GM19438 (cell line): ENCODE measurements around the gene ARMH2.
"Not testable (repeated sequence)": the region's sequence is repeated elsewhere in the genome, so short reads cannot be mapped to it uniquely, and the experiment has no call there.

Experiments used
- ATAC-seq: cut with Tn5 transposase; IDR thresholded peaks from one replicate; pipeline ENCODE4 v1.9.1; 2021; ENCODE audit warnings: low read depth; ENCODE audit not compliant: unreplicated experiment

The ARMH2 gene

DNA sequence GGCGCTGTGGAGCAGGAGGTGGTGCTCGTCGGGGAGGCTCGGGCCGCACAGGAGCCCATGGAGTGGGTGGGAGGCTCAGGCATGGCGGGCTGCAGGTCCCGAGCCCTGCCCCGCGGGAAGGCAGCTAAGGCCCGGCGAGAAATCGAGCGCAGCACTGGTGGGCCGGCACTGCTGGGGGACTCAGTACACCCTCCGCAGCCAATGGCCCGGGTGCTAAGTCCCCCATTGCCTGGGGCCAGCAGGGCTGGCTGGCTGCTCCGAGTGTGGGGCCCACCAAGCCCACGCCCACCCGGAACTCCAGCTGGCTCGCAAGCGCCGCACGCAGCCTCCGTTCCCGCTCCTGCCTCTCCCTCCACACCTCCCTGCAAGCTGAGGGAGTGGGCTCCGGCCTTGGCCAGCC is 32.7 kb downstream of the ARMH2 start:
- ATAC-seq: not testable (repeated sequence)

DNA sequence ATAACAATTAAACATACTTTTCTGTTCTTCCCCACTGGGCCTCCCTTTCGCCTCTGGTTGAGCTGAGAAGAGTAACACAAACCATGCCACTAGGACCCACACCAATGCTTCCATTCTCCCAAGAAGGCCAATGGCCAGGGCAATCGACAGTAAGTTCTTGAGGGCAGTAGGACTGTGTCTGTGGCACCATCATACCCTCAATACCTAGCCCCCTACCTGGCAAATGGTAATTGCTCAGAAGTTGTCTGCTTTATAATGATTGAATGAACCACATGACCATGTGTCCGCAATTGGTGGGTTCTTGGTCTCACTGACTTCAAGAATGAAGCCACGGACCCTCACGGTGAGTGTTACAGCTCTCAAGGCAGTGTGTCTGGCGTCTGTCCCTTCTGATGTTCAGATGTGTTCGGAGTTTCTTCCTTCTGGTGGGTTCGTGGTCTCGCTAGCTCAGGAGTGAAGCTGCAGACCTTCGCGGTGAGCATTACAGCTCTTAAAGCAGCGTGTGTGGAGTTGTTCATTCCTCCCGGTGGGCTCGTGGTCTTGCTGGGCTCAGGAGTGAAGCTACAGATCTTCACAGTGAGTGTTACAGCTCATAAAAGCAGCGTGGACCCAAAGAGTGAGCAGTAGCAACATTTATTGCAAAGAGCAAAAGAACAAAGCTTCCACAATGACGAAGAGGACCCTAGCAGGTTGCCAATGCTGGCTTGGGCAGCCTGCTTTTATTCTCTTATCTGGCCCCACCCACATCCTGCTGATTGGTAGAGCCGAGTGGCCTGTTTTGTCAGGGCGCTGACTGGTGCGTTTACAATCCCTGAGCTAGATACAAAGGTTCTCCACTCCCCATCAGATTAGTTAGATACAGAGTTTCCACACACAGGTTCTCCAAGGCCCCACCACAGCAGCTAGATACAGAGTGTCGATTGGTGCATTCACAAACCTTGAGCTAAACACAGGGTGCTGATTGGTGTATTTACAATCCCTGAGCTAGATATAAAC is 33.6 kb downstream of the ARMH2 start:
- ATAC-seq: not testable (repeated sequence)

DNA sequence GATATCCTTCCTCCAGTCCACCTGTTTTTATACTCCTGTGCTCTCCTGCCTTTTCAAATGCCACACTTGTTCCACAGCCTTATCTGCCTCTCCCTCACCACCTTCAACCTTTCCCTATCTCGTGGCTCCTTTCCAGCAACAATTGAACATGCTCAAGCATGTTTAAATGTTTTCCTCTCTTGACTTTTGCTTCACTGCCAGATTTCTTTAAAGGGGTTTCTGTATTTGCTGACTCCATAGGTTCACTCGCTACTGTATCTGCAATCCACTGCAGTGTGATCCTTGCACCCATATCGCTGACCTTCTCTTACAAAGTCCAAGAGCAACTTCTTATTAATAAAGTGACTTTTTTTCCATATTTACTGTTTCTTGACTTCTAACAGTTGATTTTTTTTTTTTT is 35.1 kb downstream of the ARMH2 start:
- ATAC-seq: no peak

DNA sequence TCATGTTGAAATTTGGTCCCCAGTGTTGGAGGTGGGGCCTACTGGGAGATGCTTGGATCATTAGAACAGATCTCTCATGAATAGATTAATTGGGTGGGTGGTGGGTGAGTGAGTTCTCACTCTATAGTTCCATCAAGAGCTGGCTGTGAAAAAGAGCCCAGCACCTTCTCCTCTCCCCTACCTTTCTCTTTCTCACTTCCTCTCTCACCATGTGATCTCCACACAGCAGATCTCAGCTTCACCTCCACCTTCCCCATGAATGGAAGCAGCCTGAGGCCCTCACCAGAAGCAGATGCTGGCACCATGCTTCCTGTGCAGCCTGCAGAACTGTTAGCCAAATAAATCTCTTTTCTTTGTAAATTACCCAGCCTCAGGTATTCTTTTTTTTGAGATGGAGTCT is 36.9 kb downstream of the ARMH2 start:
- ATAC-seq: no peak

DNA sequence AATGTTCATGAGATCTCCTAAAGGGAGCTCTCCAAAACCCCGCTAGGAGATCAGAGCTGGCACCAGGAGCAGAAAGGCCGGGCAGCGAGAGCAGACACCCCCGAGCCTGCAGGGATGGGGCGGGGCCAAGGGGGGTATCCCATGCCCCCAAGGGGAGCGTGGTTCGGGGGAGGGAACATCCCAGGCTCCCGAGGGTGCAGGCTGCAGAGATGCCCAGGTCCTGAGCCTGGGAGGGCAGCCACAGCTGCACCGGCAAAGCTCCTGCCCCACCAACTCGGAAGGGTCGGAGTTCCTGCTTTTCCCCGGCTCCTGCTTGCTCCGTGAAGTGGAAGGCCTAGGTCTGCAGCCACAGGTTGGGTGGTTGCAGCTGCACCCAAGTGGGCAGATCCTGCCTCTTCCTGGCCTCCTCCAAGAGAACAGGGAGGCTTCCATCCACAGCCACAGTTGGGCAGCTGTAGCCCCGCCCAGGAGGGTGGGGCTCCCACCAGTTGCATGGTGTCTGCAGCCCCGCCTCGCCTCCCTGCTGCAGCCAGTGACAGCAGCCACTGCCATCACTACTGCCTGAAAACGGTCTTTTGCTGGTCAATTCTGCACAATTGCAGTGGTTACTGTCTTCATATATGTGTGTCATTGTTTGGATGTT is 37.4 kb downstream of the ARMH2 start:
- ATAC-seq: no peak

DNA sequence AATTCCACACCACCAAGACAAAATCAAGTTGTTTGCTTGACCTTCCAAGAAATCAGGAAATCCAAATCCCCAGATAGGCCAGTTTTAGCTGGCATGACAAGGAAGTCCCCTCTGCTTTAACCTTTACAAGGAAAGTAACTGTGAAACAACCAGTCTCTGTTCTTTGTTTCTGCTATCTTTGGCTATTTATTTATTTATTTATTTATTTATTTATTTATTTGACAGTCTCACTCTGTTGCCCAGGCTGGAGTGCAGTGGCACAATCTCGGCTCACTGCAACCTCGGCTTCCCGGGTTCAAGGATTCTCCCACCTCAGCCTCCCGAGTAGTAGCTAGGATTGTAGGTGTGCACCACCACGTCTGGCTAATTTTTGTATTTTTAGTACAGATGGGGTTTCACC is 38.5 kb downstream of the ARMH2 start:
- ATAC-seq: no peak

DNA sequence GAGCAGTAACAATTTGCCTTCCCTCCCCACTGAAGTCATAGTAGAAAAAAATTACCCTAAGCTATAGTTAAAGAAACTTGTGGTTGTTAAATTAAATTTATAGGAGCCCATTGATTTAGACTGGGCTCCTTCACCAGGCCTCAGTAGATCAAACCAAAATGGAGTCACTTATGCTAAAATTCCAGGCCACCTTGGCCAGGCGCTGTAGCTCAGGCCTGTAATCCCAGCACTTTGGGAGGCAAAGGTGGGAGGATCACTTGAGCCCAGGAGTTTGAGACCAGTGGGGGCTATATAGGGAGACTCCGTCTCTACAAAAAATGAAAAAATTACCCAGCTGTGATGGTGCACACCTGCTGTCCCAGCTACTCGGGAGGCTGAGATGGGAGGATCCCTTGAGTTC is 39.0 kb downstream of the ARMH2 start:
- no peak for ATAC-seq

DNA sequence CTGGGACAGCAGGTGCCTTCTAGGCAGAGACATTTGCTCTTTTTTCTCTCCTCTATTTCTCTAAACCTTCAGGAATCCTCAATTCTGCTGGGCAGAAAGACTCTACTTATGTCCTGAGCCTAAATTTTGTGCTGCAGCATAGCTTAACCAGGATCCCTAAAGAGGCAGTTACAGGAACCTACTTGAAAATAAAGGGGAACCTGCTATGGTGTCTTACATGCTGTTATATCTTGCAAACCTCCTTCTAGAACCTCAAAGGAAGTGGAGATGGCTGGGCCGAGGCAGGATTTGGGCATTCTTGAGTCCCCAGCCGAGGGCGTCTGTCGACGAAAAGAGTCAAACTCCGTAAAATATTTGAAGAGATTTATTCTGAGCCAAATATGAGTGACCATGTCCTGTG is 41.1 kb downstream of the ARMH2 start:
- ATAC-seq: no peak

DNA sequence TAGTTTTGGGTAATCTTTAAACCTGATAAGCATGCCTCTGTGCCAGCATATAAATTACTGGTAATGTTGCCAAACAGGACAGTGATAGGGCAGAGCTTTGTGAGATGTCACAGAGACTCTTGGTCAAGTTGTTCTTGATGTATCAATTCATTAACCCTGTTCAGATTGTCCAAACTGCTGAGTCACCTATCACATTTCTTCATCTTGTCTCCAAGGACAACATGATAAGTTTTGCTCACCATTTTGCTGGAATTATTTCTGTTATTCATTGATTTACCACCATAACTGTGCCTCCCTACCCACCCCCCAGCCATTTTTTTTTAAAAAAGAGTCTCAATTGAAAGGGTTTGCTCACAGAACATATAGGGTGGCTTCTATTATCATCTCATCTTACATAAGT is 43.4 kb downstream of the ARMH2 start:
- no peak for ATAC-seq

DNA sequence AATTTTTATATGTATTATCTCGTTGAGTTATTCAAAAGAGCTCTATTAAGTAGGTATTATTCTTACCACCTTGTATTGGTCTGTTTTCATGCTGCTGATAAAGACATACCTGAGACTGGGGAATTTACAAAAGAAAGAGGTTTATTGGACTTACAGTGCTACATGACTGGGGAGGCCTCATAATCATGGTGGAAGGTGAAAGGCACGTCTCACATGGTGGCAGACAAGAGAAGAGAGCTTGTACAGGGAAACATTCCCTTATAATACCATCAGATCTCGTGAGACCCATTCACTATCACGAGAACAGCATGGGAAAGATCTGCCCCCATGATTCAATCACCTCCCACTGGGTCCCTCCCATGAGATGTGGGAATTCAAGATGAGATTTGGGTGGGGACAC is 44.3 kb downstream of the ARMH2 start:
- ATAC-seq: not testable (repeated sequence)

DNA sequence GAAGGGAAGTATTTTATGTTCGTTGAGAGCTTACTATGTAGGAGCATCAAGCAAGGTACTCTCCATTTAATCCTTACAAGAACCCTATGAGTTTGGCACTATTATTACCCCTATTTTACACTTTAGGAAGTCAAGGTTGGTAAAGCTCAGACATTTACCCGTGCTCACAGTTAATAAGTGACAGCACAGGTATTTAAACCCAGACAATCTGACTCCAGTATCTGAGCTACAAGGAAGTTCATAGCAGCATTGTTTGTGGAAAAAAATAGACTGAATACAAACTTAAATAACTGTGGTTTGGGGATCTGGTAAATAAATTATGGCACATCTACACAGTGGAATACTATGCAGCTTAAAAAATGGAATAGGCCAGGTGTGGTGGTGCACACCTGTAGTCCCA is 45.2 kb downstream of the ARMH2 start:
- ATAC-seq: no peak

DNA sequence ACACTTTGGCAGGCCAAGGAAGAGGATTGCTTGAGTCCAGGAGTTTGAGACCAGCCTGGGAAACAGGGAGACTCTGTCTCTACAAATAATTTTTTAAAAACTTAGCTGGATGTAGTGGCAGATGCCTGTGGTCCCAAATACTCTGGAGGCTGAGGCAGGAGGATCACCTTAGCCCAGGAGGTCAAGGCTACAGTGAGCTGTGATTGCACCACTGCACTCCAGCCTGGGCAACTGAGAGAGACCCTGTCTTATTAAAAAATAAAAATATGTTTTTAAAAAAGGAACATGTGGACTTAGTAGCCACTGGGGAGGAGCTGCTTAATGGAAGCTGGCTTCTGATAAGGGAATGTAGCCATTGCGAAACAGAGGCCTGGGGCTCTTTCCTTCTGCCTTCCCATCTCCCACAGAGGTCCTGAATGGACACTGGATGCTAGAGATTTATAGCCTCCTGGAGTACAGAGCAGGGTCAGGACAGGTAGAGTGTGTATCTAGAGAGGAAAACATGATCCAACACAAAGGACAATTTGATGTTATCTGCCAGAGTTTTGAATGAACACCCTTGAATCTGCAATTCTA is 45.7 kb downstream of the ARMH2 start:
- no peak for ATAC-seq

DNA sequence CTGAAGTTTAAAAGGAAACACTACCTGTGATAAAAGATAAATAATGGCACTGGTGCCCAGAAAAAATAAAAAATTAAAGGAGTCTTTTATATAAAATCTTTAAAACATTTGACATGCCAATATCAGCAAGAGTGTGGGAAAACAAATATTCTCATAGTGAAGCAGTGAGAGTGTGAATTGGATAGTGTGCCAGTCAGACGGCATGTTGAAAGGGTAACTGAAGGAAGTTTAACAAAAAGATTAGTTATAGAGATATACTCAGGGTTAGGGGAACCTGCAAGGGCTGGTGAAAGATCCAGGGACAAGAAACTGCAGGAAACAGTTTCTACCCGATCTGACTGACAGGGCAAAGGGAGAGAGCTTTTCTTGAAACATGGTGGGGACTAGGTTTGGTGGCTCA is 46.2 kb downstream of the ARMH2 start:
- ATAC-seq: no peak

DNA sequence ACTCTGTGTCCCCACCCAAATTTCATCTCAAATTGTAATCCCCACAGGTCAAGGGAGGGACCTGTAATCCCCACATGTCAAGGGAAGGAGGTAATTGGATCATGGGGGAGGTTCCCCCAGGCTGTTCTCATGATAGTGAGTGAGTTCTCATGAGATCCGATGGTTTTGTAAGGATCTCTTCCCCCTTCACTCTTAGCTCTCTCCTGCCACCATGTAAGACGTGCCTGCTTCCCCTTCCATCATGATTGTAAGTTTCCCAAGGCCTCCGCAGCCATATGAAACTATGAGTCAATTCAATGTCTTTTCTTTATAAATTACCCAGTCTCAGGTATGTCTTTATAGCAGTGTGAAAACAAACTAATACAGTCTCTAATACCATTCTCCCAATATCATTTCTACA is 47.8 kb downstream of the ARMH2 start:
- ATAC-seq: not testable (repeated sequence)

DNA sequence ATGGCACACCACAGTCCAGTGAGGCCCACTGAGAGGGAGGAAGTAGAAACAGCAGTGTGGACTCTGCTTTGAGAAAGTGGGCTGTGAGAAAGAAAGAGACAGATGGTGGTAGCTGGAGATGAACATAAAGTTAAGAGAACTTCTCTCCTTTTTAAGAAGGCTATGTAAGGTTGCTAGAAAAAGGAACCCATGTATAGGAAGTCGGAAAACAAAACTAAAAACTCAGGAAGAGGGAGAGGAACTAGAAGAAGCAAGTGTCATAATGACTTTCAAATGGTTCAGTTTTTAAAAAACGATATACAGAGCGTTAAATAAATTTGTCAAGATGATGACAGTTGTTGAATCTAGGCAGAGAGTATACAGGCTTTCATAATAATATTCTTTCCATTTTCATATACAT is 49.4 kb downstream of the ARMH2 start:
- ATAC-seq: no peak
